ENCODE measurements around the gene FLNB.

FLNB gene

GRCh38 chr3:58058361-58059263 is 50.4 kb downstream of the FLNB start:
- no peak for DNase-seq

- DNase-seq: no peak
Observed at GRCh38 chr3:58059349-58060321, 51.4 kb downstream of the FLNB start.

- DNase-seq: no peak
Observed at GRCh38 chr3:58062472-58062871, 54.2 kb downstream of the FLNB start.

- DNase-seq: no peak
Observed at GRCh38 chr3:58063022-58063815, 55.0 kb downstream of the FLNB start.

DNA sequence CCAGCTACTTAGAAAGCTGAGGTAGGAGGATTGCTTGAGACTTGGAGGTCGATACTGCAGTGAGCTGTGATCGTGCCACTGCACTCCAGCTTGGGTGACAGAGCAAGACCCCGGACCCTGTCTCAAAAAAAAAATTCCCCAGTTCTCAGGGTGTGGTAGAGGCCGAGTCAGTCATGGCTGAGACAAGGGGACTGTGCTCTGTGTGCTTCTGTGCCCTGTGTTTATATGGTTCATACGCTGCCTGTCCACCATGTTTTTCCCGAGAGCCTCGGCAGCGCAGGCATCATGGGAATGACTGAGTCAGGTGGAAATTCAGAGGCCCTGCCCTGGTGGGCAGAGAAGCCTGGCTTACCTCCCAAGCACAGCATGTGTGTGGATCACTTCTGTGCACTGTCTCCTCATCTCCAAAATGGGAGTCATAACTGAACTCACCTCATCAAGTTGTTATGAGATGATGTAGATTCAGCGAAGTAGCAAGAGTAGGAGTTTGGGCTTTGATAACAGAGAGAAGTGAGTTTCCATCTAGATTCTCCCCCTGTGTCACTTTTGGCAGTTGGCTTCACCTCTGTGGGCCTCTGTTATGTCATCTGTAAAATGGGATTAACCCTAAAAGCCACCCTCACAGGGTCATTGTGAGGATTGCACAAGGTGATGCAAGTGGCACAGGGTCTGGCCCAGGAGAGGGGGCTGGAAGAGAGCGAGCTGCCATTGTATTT is 56.9 kb downstream of the FLNB start:
- no peak for DNase-seq

DNA sequence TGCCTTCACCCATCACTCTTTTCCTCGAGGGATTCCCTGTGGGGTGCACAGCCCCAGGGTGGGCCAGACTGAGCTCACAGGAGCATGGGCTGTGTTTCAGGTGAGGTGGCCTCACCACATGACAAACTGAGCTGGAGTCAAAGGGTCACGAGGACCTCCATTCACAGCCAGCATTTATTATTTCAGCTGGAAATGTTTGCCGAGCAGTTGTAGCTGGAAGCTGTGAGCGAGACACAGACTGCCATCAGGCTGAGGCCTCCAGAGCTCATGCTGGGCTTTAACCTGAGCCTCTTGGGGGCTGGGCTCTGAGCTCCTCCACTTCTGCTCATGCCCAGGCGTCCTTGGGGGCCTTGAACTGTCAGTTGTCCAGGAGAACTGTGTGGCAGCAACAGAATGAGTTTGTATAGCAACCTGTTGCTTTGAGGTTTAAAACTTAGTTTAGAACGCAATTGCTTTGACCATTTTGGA is 57.5 kb downstream of the FLNB start:
- DNase-seq: peak; percentile 0

DNA sequence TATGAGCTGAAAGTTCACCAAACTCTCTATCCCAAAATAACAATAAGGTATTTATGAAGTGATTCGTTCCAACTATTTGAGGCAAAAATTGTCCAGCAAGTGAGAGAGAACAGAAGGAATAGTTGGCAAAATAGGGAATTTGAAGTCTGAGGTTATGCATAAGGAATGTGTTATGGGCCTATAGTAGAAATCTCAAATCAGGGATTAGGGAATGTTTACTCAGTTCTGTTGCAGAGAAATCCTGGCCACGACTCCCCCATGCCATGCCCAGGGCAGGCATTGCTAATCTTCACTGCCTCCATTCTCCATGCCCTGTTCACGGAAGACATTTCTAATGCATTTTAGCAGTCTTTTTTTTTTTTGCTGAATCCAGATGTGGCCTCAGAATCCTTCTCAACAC is 58.6 kb downstream of the FLNB start:
- no peak for DNase-seq

DNA sequence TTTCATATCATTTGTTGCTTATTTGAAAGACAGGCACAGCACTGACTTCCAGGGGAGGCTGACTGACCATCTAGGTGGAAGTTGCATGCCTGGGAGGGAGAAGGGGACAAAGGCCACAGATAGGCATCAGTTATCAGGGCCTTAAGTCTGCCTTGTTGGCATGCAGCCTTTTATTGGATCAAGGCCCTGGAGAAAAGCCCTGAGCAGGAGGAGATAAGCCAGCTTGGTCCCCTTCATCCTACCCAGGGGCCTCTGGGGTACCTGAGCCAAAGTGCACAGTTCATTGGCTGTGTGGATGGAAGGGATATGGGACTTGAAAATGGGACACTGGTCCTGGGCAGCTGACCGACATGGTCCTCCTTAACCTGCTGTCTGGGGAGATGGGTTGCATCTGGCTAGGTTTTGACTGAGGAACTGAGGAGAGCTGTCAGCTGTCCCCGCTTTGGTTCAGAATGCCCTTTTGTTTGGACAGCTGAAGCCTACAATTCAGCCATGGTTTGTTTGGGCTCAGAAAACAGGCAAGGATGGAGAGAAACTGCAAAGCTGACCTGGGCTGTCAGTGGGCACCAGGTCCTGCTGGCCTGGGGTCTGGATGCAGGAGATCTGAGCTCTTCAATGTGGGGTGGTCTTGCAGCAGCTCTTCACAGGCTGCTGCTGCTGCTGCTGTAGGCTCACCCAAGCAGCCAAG is 60.0 kb downstream of the FLNB start:
- DNase-seq: no peak

DNA sequence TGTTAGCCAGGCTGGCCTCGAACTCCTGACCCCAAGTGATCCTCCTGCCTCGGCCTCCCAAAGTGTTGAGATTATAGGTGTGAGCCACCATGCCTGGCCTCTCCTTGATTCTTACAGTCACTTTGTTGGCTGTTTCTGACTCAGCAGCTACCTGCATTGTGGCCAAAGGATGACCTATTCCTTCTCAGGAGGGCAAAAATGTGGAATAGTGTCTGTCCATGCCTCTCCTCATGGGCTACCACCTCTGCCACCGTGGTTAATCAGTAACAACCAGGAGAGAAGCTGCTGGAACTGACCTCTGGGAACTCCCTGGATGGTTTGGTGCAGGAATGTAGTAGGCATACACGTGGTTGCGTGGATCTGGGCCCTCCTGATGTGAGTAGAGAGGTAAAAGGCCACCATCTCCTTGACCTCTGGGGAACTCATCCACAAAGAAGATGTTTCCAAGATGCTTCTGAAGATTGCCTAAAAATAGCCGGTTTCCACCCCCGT is 63.3 kb downstream of the FLNB start:
- no peak for DNase-seq

DNA sequence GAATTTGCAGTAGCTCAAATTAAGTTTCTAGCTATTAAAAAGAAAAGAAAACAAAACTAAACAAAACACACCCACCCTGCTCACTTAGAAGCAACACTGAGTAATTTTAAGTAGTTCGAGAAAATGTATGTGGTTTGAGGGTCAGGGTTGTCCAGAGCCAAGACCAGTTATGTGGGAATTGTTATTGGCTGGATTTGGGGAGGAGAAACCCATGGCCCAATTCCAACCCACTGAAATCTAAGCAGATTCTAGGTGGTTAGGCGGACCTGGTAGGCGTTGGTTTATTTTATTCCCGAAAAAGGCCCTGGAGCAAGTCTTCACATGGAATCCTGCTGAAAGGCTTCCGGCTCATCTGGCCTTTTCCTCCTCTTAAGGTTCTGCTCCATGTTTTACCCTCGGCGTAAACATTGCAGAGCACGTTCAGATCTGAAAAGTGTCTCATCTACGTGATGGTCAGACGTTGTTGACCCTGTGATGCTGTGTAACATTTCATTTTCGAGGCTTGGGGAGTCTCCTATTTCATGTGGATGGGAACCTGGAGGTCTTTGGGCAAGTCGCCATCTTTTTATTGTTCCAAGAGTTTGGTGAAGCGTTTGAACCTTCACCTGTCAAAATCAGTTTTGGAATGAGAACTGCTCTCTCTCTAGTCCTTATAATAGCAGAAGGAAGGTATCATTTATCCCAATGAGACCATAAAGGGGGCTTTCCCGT is 64.0 kb downstream of the FLNB start:
- no peak for DNase-seq

- no peak for DNase-seq
Observed at GRCh38 chr3:58072763-58073130, 64.5 kb downstream of the FLNB start.

GRCh38 chr3:58073301-58074108 is 65.3 kb downstream of the FLNB start:
- no peak for DNase-seq

DNA sequence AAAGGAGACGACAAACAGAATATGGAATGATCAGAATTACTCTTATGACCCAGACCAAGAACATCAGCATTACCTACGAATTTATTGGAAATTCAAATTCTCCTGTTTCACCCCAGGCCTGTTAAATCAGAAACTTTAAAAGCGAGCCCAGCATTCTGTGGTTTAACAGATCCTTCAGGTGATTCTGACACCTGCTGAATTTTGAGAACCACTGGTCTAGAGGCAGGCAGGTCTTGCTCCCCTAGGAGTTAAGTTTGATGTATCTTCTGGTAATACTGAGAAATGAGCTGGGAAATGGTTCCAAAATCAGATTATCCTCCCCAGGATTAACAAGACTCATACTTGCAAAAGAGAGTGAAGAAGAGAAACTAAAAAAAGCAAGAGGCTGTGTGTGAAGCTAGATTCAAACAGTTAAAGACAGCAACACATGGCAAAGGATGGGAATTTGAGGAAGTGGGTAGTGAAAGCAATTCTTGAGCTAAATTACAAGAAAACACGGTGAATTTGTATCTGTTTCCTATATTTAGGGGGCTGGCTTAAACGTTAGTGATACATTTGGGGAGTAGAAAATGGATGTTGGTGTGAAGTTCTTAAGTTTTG is 66.0 kb downstream of the FLNB start:
- DNase-seq: no peak

- no peak for DNase-seq
Observed at GRCh38 chr3:58074997-58075396, 66.8 kb downstream of the FLNB start.

DNA sequence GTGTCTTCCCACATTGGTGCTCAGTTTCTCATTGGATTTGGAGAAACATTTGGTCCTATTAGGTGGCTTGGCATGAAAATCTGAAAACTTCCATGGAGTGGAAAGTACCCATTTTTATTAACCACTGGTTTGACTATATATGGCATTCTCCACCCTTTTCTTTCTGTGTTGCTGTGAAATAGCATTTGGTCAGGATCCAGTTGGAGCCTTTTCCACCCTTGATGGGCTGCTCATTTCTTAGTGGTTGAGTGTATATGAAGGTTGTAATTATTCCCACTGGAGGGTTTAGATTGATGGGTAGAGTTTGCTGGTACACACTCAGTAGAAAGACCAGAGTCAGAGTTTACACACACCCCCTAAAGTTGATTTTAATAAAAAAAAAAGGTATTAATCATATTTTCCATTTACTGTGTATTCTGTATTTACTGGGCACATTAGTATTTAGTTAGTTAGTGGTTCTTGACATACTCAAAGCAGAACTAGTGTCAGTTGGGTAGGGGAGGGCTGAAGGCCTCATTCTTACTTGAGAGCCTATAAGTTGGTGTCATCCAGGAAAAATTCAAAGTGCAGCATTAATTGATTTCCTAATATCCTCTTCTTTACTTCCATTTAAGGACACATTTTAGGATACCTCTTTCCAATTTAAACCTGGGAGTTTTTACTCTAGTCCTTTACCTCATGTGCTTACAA is 69.5 kb downstream of the FLNB start:
- DNase-seq: no peak

DNA sequence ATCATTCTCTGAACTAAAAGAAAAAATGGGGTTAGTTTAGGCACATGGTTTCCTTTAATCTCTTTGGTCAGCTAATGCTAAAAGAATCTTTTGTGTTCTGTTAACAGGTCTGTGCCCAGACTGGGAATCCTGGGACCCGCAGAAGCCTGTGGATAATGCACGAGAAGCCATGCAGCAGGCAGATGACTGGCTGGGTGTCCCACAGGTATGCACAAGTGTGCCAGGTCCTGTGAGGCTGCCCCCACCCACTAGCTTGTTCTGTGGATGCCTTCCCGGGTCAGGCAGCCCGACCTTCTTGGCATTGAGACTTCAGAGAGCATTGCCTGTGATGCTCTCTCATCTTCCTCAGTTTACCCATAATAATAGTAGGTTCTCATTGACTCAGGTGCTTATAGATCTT is 70.4 kb downstream of the FLNB start:
- DNase-seq: no peak

DNA sequence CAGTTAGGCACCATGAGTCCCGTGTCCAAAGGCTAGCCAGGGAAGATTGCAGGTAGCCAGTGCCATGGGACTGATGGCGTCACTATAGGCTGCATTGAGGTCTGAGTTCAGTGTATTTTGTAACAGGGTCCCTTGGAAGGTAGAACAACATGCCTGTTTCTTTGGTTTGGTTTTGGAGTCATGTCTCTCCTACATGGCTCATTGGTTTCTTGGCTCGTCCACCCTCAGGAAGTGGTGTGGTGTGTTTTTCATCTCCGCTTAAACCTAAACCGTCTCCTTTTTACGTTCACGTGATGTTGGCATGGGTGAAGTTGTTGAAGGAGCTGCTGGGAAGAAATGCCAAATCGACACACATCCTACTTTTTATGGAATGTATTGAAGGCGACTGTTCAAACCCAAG is 71.6 kb downstream of the FLNB start:
- no peak for DNase-seq

DNA sequence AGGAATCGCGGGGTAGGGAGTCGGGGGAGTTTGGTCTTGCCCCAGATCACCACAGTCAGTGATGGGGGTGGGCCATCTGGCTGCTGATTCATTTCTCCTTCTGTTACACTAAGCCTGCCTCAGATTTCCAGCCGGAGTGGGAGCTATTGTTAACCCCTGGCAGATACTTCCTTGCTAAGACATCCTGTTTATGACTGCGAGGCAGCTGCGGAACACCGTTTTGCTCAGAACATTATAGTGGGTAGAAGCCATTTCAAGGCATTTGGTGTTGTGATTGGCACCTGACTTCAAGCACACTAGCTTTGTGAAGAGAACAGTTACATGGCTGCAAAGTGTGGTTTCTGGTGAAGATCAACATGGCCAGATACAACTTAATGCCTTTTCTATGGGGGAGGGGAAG is 73.8 kb downstream of the FLNB start:
- no peak for DNase-seq

DNA sequence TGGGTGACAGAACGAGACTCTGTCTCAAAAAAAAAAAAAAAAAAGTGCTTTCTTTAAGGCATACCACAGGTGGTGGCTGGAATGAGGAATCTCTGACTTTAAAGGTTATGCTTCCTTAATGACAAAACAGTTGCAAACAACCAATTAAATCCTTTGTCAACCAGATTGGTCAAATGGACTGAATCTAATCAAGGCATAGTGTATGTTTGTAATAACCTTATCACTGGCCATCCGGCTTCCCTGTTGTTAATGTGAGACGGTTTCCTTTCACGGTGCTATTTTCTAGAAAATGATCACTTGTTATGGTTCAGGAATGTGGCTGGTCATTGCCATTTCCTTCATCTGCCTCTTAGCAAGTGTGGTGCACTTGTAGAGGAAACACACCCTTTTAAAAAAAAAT is 75.9 kb downstream of the FLNB start:
- no peak for DNase-seq
